DOHH2 (cell line): Measurements from ENCODE around the gene AP5Z1.

Experiments
- H3F3A ChIP-seq: fragments of 200-600 bp; sonication (generic), shearing (Covaris generic); 2 replicates; pipeline ENCODE4 v1.6.0; 2016; ENCODE audit warnings: antibody characterized with exemption, mild to moderate bottlenecking; ENCODE audit not compliant: control insufficient read depth, insufficient read depth
- H3K27ac ChIP-seq: fragments of 200-600 bp; sonication (generic); 2 replicates; pipeline ENCODE4 v1.5.1; 2014; ENCODE audit warnings: low read depth, mild to moderate bottlenecking, low read length, moderate library complexity
- H3K27me3 ChIP-seq: fragments of 200-600 bp; sonication (generic); 2 replicates; pipeline ENCODE4 v1.6.1; 2014; ENCODE audit warnings: mild to moderate bottlenecking, low read length, mixed read lengths; ENCODE audit not compliant: control insufficient read depth
- H3K36me3 ChIP-seq: fragments of 200-600 bp; sonication (generic); 2 replicates; pipeline ENCODE4 v1.6.1; 2014; ENCODE audit warnings: mild to moderate bottlenecking, low read length, moderate library complexity, mixed read lengths; ENCODE audit not compliant: control insufficient read depth
- H3K4me1 ChIP-seq: fragments of 200-600 bp; sonication (generic); 2 replicates; pipeline ENCODE4 v1.6.1; 2014; ENCODE audit warnings: mild to moderate bottlenecking, low read length, mixed read lengths; ENCODE audit not compliant: control insufficient read depth
- H3K4me2 ChIP-seq: fragments of 200-600 bp; sonication (generic); 2 replicates; pipeline ENCODE4 v1.6.0; 2014; ENCODE audit warnings: mild to moderate bottlenecking, low read length, moderate library complexity
- H3K4me3 ChIP-seq: fragments of 200-600 bp; sonication (generic); 2 replicates; pipeline ENCODE4 v1.5.1; 2014; ENCODE audit warnings: mild to moderate bottlenecking, low read length, mixed read lengths
- H3K79me2 ChIP-seq: fragments of 200-600 bp; sonication (generic); 2 replicates; pipeline ENCODE4 v1.6.1; 2014; ENCODE audit warnings: mild to moderate bottlenecking, low read length, mixed read lengths; ENCODE audit not compliant: control insufficient read depth
- H3K9me2 ChIP-seq: fragments of 200-600 bp; sonication (generic); replicated peaks from 2 replicates; pipeline ENCODE4 v1.6.1; 2014; ENCODE audit warnings: mild to moderate bottlenecking, low read length, mixed read lengths; ENCODE audit not compliant: control insufficient read depth
- H3K9me3 ChIP-seq: fragments of 200-600 bp; sonication (generic); 2 replicates; pipeline ENCODE4 v1.6.1; 2014; ENCODE audit warnings: antibody characterized with exemption, low read length, mixed read lengths; ENCODE audit not compliant: control insufficient read depth, insufficient read depth
- H4K20me1 ChIP-seq: fragments of 200-600 bp; sonication (generic); 2 replicates; pipeline ENCODE4 v1.6.0; 2014; ENCODE audit warnings: low read depth, mild to moderate bottlenecking, antibody characterized with exemption, low read length, moderate library complexity; ENCODE audit not compliant: control insufficient read depth, insufficient read depth
- EZH2phosphoT487 ChIP-seq: fragments of 200-600 bp; sonication (generic); IDR thresholded peaks from 2 replicates; pipeline ENCODE4 v1.6.1; 2017; ENCODE audit warnings: borderline replicate concordance, mild to moderate bottlenecking, antibody characterized with exemption, low read length, moderate library complexity, mixed read lengths
- TF ChIP-seq, protein P1 (sequence below): fragments of 200-600 bp; sonication (generic); IDR thresholded peaks from one replicate; pipeline ENCODE4 v1.5.1; 2014; ENCODE audit warnings: antibody characterized with exemption, mild to moderate bottlenecking, low read depth, low read length; ENCODE audit not compliant: poor library complexity, severe bottlenecking

Gene AP5Z1

GRCh38 chr7:4796453-4796852 is 21.0 kb downstream of the AP5Z1 start:
- no peaks in the 10 kb centered on the region for H3K9me2 ChIP-seq
- no peaks in the 10 kb centered on the region for H3K79me2 ChIP-seq
- H3K4me1 ChIP-seq = no peaks in the 10 kb centered on the region
- no peaks in the 10 kb centered on the region for H3K27me3 ChIP-seq
- H3K4me2 ChIP-seq = no peak overlapping the region
- peaks cover 14% of the 10 kb centered on the region for H3K36me3 ChIP-seq
- H3K27ac ChIP-seq = no peak overlapping the region
- TF ChIP-seq, protein P1, sequence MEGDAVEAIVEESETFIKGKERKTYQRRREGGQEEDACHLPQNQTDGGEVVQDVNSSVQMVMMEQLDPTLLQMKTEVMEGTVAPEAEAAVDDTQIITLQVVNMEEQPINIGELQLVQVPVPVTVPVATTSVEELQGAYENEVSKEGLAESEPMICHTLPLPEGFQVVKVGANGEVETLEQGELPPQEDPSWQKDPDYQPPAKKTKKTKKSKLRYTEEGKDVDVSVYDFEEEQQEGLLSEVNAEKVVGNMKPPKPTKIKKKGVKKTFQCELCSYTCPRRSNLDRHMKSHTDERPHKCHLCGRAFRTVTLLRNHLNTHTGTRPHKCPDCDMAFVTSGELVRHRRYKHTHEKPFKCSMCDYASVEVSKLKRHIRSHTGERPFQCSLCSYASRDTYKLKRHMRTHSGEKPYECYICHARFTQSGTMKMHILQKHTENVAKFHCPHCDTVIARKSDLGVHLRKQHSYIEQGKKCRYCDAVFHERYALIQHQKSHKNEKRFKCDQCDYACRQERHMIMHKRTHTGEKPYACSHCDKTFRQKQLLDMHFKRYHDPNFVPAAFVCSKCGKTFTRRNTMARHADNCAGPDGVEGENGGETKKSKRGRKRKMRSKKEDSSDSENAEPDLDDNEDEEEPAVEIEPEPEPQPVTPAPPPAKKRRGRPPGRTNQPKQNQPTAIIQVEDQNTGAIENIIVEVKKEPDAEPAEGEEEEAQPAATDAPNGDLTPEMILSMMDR = no peak
- no peak for TF ChIP-seq EZH2phosphoT487
- no peak overlapping the region for H3K4me3 ChIP-seq
- no peaks in the 10 kb centered on the region for H4K20me1 ChIP-seq
- H3F3A ChIP-seq = no peaks in the 10 kb centered on the region
- no peaks in the 10 kb centered on the region for H3K9me3 ChIP-seq

DNA sequence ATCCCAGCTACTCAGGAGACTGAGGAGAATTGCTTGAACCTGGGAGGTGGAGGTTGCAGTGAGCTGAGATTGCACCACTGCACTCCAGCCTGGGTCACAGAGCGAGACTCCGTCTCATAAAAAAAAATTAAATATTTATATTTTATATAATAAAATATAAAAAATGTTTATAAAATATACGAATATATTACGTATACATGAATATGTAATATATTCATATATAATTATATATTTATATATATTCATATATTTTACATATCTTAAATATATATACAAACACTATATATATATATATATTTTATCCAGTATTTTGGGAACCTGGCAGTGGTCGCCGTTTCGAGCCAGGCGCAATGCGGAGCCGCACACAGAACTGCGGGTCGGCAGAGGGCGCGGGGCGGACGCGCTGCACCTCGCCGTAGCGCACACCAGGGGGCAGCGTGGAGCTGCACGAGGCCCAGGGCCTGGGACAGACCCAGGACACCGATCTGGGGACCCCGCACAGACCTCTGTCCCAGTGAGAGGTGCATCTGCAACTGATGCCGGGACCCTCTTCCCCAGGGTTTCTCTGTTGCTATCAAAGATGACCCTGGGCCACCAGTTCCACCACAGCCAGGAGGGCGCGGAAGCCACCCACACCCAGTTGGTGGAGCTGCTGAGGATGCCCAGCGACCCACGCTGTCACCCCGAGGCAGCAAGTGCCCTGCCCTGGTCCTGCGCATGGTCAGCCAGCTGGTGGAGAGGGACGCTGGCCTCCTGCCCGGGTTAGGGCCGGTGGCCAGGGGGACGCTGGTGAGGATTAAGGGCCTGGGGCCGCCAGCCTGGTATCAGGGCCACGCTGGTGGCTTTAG is 22.7 kb downstream of the AP5Z1 start:
- Histone ChIP-seq H3K36me3 (no peaks in the 10 kb centered on the region; the same call in 1 of the 2 replicates), H3K9me2 (no peaks in the 10 kb centered on the region), H3K9me3 (no peaks in the 10 kb centered on the region), H3F3A (no peaks in the 10 kb centered on the region), H3K27ac (no peak overlapping the region), H4K20me1 (no peaks in the 10 kb centered on the region), H3K4me1 (no peaks in the 10 kb centered on the region), H3K4me2 (no peak overlapping the region), H3K4me3 (no peak overlapping the region), H3K79me2 (no peaks in the 10 kb centered on the region), H3K27me3 (no peaks in the 10 kb centered on the region)
- TF ChIP-seq, protein P1 = peak; percentile 89
- TF ChIP-seq EZH2phosphoT487 = no peak

DNA sequence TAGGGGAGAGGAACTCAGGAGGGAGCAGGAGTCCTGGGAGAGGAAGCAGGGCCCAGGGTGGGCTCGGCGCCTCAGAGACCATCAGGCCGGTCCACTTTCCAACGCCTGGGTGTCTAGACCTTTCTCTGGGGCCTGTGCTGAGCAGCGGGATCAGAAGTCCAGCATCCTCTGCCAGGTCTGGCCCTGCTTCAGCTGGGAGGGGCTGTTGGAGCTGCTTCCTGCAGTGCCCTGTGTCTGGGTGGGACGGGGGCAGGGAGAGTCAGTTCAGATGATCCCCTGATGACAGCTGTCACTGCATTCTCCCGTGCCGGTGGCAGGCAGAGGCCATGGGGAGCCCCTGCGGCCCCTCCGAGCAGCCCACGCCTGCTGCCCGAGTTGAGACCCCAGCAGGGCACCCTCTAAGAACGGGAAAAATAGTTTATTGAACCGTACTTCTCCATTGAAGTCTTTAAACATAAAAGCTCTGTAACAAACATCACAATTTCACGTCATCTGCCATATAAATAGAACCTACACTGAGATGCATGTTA is 23.3 kb downstream of the AP5Z1 start:
- H4K20me1 ChIP-seq = no peaks in the 10 kb centered on the region
- no peaks in the 10 kb centered on the region for H3K9me2 ChIP-seq
- H3K79me2 ChIP-seq = no peaks in the 10 kb centered on the region
- no peaks in the 10 kb centered on the region for H3K27me3 ChIP-seq
- no peaks in the 10 kb centered on the region for H3F3A ChIP-seq
- H3K9me3 ChIP-seq = no peaks in the 10 kb centered on the region
- no peaks in the 10 kb centered on the region; the same call in 1 of the 2 replicates for H3K36me3 ChIP-seq
- H3K4me2 ChIP-seq = no peak overlapping the region
- no peak overlapping the region for H3K4me3 ChIP-seq
- no peaks in the 10 kb centered on the region for H3K4me1 ChIP-seq
- TF ChIP-seq EZH2phosphoT487 = no peak
- TF ChIP-seq, protein P1 = no peak
- no peak overlapping the region for H3K27ac ChIP-seq
